Stimulated activated CD4-positive, alpha-beta T cell treated with anti-CD3 and anti-CD28 coated beads, TNF-alpha, amount 100 ng/mL, for 4 hours (primary cell): Measurements from ENCODE around the gene CAMSAP2.
A peak's percentile ranks its signal among the peaks of the same experiment; 100 is the strongest.

Experiments
- DNase-seq, 3 experiments: peaks; one replicate each; pipeline ENCODE4 v3.0.0-alpha.2; 2020; ENCODE audit warnings: low read depth in 3 of 3

Gene CAMSAP2

DNA sequence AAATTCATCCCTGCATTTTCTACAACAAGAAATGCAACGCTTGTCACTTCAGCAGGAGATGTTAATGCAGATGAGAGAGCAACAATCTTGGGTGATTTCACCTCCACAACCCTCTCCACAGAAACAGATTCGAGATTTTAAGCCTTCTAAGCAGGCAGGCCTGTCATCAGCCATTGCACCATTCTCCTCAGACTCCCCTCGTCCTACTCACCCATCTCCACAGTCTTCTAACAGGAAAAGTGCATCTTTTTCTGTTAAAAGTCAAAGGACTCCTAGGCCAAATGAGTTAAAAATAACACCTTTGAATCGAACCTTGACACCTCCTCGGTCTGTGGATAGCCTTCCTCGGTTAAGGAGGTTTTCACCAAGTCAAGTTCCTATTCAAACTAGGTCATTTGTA lies 110.7 kb downstream of the CAMSAP2 start:
- DNase-seq = no peak

DNA sequence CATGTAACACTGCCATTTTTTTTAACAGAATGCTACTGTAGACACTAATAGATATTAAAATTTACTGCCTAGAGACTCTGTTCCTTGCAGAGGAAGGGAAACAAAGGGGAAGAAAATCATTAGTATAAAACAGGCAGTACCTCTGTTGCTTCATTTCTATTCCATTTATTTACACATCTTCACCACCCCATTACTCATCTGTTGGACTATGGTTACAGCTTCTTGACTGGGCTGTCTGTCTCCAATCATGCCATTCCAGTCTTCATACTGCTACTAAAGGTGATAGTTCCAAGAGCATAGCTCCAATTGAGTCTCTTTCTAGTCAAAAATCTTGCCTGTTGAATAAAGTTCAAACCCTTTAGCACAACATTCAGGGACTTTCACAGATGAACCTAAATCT lies 111.9 kb downstream of the CAMSAP2 start:
- DNase-seq = no peak

DNA sequence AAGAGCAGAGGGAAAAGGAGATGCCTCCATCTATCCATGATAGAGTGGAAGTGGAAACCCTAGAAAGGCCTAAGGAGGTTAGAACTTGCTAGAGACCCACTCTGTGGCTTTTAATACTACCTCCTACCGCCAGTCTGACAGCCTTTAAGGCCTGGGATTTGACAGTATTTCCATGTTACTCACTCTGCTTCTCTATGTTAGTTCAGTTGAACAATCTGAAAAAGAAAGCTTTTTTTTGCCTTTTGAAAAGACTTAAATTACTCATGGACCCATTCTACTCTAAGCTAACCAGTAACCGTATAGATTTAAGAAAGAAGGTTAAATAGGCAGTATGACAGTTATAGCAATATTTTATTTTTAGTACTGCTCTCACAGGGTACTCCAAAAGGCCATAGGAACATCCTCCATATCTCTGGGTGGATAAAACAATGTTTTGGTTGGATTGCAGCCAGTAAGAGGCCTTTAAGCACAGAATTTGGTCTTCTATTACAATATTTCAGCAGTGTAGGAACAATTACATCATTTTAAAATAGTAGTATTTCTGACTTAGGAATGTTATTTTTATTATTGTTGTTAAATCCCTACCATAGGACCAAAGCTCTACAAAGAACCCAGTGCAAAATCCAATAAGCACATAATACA lies 118.1 kb downstream of the CAMSAP2 start:
- no peak for DNase-seq

DNA sequence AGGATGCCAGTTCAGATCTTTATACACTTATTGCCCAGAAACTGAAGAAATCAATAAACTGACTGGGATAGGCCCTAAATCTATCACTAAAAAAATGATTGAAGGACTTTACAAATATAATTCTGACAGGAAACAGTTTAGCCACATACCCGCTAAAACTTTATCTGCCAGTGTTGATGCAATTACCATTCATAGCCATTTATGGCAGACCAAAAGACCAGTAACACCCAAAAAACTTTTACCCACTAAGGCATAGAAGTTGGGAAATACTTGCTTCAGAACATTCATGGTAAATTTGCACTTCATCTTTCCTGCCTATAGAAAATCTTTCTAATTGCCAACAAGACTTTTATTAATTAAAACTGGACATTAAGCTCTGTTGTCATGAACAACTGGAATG lies 119.1 kb downstream of the CAMSAP2 start:
- no peak for DNase-seq

DNA sequence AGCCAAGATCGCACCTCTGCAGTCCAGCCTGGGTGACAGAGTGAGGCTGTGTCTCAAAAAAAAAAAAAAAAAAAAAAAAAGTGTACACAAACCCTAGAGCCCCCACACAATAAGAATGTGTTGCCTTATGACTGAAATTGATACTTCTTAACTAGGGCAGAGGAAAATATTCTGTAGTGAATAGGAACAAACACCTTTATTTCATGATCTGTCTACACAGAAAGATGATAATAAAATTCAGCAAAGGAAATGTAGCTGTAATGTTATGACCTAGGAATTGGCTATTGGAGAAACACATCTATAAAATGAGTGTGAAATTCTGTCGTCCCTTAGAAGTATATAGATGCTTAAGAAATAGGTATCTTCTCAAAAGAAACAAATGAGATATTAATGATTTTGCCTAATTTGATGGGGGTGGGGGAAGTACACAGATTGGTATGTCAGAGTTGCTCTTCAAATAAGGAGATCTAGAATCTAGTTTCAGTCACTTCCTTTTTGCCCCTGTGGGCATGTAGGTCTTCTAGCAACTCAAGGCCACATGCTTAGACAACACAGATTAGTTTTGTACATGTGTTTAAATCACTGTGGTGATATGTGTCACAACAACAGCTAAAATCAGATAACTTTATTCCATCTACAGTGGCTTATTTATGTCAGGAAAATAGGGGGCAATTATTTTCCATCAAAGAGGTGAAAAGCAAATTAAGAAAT lies 123.4 kb downstream of the CAMSAP2 start:
- no peak for DNase-seq

DNA sequence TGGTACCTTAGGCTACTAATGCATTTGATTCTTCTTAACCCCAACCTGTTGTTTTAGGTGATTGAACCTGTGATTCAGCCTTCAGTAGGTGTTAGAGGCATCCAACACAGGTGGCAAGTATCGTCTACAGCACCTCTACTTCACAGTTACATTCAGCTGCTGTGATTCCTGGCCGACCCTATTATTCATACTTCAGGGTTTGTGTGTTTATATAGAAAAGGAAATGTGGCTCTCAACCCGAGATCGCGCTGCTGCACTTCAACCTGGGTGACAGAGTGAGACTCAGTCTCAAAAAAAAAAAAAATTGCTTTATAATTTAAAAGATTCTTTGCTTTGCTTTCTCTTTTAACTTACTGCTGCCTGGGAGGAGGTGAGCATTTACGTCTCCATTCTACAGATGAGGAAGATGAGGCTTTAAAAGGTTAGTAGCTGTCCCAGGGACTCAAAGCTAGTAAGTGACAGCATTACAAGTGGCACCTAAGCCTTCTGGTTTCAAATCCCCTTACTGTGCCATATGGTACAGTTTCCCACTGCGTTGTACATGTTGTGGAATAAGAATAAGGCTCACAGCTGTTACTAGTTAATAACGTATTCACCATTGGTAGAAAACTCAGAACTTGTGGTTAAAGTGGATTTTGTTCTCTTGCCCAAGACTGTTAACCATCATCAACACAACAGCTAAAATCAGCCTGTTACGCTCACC lies 124.2 kb downstream of the CAMSAP2 start:
- no peak for DNase-seq

DNA sequence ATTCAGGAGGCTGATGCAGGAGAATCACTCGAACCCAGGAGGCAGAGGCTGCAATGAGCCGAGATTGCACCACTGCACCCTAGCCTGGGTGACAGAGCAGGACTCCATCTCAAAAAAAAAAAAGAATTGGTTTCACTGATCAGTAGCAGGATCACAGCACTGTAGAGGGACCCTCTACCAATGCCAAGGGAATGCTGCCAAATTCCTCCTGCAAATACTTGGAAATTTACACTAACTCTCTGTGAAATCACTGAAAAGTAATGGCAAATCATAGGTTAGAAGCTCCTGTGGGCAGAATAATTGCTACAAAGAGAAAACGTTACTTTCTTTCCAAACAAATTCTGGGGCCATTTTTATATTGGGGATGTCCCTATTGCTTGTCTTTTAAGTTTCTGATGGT lies 127.4 kb downstream of the CAMSAP2 start:
- DNase-seq = no peak

DNA sequence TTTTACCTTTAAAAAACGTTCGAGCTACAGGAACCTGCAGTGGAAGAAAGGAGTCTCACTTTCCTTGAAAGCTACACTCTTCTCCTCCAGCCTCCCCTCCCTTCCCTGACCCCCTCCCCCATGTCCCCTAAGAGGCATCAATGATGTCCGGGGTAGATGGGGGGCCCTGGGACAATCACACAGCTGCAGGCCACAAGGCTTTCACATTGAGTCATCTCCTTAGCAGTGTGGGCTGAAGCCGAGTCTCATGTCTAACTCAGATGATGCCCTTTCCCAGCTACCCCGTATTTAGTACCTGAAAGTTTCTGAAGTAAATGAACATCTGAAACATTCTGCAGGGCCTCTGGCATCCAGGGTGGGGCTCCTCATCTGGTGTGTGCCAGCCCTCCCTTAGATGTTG lies 127.8 kb downstream of the CAMSAP2 start:
- DNase-seq = no peak

DNA sequence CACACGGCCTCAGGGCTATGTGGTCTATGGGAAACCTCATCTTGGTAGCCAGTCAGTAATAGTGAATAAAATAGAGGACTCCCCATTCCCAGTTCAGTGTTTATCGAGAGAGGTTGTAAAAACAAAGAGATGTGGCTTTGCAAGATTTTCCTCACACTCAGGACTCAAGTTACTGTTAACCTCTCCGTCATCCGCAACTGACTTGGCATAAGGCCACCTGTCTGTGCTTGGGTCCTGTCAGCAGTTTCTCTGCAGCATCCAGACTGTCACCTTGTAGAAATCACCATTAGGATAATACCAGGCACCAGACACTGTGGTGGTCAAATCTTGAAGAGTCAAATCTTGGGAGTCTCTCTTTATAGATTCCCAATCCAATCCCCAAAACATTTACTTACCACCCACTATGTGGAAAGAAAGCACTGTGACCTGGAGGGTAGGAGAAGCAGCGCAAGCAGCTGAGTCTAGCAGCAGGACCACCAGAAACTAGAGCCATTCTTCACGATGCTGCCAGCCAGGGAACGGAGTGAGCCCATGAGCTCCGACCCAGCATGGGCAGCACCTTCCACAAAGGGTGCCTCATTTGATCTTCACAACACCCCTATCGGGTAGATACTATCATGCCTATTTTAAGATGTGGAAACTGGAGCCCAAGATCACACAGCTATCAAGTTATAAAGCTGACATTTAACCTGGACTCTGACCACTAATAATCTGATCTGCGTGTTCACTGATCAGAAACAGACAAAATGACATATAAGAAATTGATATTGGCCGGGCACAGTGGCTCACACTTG lies 128.5 kb downstream of the CAMSAP2 start:
- DNase-seq = no peak

DNA sequence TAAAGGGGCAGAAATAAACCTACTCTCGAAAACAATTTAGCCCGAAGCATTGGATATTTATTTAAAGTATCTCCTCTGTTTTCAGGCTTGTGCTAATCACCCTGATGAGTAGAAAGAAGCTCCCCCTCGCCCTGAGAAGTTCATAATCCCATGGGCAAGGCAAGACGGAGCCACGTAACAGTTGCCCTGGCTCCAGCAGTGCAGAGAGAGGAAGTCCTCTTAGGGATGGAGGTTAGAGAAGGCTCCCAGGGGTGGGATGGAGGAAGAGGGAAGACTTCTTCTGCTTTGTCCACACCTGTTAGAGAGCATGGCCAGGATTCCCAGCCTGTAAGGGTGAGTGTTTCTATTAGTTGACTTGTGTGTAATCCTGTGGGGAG lies 130.7 kb downstream of the CAMSAP2 start:
- DNase-seq = no peak

DNA sequence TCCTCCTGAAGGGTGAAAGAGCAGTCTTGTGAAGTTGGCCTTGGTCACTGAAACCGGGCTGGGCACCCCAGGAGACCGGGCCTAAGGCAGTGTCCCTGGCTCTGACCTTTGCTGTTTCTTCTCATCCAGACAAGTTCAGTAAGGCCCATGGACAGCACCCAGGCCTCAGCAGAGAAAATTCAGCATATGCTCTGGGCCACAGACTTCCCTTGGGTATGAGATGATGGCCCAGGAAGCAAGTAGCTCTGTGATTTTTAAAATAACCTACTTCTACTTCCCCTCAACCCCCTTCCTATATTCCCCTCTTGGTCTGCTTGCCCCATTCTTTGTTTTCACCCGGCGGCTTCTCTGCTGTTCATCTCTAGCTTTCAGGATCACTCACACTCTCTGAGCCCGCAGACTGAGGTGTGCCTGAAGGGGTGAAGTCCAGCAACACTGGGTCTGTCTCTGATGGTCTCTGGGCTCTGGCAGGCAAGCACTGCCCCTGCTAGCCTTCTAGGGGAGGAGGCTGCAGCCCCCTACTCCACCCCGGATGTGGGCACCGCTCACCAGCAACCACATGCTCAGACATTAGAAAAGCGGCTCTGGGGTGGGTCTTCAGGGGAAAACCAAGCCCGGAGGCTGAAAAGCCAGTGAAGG lies 131.2 kb downstream of the CAMSAP2 start:
- no peak for DNase-seq

DNA sequence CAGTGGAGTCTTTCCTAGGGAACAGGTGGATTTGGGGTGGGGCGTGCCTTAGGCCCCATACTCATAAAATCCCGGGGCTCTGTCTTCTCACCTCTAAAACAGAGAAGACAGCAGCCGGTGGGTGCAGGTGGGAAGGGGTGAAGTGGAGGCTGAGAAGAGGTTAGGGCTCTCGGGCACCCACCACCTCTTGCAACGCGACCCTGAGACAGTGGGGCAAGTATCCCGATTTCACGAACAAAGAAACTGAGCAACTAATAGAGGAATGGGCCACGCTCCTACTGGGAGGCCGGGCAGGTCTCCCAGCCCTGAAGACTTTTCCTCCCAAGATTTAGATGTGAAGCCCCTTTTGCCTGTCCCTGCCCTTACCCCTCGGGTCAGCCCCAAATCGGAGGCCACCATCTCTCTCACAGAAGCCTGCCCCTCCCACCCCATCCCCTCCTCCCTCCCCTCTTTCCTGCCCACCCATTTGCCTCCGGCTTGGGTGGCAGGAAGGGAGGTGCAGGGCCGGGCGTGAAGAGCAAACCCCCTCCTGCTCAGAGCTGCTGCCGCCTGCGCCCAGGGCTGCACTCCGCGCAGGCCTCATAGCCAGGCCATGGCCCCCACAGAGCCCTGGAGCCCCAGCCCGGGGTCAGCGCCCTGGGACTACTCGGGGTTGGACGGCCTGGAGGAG lies 133.9 kb downstream of the CAMSAP2 start, which contains the start of gene GPR25:
Gene GPR25 (plus strand): TSS at position 536 of the 670 bp plus-strand sequence. CDS start 57 bp downstream, at position 593.
- no peak for DNase-seq

DNA sequence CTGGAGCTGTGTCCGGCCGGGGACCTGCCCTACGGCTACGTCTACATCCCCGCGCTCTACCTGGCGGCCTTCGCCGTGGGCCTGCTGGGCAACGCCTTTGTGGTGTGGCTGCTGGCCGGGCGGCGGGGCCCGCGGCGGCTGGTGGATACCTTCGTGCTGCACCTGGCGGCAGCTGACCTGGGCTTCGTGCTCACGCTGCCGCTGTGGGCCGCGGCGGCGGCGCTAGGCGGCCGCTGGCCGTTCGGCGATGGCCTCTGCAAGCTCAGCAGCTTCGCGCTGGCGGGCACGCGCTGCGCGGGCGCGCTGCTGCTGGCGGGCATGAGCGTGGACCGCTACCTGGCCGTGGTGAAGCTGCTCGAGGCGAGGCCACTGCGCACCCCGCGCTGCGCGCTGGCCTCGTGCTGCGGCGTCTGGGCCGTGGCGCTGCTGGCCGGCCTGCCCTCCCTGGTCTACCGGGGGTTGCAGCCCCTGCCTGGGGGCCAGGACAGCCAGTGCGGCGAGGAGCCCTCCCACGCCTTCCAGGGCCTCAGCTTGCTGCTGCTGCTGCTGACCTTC lies 134.5 kb downstream of the CAMSAP2 start:
- no peak for DNase-seq

DNA sequence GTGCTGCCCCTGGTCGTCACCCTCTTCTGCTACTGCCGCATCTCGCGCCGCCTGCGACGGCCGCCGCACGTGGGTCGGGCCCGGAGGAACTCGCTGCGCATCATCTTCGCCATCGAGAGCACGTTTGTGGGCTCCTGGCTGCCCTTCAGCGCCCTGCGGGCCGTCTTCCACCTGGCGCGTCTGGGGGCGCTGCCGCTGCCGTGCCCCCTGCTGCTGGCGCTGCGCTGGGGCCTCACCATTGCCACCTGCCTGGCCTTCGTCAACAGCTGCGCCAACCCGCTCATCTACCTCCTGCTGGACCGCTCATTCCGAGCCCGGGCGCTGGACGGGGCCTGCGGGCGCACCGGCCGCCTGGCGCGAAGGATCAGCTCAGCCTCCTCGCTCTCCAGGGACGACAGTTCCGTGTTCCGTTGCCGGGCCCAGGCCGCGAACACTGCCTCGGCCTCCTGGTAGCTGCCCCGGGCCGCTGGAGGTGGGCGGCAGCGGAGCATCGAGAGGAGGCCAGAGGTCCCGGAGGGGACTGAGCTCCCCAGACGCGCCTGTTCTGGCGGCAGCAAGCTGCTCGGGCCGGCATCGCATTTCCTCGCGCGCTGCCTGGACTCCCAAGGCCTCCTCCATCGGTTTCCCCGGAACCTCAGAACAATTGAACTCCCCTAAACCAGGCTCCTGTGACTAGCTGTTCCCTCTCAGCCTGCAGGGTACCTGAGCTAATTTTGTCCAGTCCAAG lies 135.1 kb downstream of the CAMSAP2 start:
- DNase-seq = no peak

DNA sequence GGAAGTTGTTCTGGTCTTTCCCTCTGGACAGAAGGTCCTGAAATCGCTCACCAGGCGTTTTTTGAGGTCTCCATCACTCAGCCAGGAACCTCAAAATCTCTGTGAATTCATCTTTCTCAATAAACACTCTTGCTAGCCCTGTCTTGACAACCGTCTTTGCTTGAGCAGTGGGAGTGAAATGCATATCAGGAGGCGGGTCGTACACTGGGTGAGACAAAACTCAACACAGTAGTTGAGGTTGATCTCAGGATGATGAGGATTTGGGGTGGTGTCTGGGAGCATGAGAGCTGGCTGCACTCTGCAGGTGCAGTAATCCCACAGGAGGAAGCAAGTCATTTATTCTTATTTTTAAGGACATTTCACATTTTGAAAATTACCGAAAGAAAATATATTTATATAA lies 136.0 kb downstream of the CAMSAP2 start:
- no peak for DNase-seq

DNA sequence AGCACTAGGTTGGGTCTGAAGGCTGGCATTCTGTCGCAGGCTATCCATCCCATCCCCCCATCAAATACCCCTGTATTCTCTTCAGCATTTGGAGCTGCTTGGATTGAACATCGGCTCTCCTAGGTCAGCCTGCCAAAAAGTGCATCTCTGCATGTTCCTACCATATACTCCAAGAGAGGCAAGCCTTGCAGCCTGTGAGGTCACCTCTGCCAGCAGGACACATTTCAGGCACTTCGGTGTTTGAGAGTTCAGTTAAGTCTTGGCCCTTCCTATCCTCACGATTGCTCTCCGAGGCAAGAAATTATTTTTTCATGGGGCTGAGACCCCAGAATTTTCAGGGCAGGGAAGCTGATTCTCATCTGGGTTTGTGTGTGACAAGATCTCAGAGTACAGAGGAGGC lies 136.7 kb downstream of the CAMSAP2 start:
- no peak for DNase-seq

DNA sequence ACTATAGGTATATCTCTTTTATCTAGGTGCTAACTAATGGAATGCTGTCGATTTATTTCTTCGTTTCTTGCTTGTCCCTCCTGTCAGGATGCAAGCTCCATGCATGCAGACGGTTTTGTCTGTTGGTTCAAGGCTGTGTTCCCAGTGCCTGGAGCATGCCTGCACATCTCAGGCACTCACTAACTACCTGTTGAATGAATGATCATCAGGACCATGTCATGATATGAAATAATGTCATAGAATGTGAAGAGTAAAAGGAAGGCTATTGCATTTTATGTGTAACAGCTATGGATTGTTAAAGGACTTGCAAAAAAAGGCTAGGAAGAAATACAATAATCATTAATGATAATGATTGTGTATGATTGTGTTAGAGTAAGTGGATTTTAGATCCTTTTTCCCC lies 138.3 kb downstream of the CAMSAP2 start:
- DNase-seq = no peak

DNA sequence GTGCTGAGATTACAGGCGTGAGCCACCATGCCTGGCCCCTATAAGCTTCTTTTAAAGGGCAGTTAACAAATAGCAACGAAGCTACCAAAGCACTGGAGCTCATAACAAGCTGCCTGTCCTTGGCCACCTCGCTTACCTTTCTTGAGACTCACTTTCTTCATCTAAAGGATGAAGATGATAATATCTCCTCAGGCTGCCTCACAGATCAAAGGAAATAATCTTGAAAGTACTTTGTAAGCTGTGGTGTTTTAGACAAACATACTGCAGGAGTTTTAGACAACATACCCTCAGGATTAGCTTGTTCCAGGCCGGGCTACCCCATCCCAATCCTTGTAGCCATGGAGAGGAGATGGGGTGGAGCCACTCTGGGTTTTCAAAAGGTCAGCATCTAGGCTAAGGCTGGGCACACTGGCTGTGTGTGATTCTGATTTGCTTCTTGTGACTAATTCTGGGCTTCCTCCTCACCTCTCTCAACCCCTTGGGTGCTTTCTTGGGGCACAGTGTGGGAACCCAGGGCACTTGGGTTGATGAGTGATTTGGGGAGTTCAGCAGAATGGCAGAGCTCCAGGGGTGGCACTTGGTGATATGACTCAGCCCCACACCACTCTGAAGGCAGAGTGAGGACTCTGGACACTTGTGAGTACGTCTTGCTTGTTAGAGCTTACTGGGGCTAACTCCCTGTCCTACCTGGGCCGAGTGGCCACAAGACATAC lies 139.3 kb downstream of the CAMSAP2 start:
- DNase-seq = peak in 1 of 3 experiments; percentile 37

DNA sequence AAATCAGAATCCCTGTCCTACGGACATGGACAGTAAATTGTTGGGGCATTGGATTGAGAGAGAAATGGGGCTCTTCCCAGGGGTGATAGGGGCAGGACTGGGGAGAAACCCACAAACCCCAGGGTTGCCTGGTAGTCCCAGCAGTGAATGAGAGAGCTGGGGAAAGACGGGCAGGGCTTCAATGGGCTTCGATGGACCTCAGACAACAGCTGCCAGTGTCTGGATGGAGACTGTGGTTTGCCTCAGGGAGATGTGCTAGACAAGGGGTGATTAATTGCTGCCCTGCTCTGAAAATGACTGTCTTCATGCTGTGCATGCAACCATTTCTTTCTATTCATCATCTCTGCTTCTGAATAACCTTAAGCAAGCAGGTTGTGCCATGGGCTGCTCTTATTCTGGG lies 141.5 kb downstream of the CAMSAP2 start:
- DNase-seq = no peak

DNA sequence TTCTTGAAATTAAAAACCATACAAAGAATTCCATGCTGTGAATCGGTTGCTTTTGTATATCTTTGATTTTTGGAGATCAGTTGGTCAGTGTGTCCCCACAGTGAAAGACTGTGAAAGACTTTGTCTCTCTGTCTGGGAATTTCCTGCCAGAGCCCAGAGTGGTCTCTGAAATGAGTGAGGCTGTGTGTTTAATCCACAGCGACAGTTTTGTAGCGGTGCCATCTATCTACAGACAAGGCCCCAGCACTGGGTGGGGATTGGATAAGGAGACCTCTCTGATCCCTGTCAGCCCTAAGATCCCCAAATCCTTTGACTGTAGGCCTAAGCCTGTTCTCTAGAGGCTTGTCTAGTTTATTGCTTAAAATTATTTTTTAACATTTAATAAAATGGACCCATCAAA lies 144.4 kb downstream of the CAMSAP2 start:
- no peak for DNase-seq
